Kidney (tissue), 14 donors: ENCODE measurements around the gene GAS7. TPM values are rescaled to one million over a fixed set of nuclear protein-coding genes. Genes with fewer than 3 reads are reported as not detected.

Experiments used
- DNase-seq, 5 donors: peaks; one replicate each; pipeline ENCODE4 v3.0.0-alpha.2; 2013 to 2020
- FAIRE-seq: peaks from 2 replicates; lab custom pipeline; 2012; peaks lifted over from hg19 to GRCh38; lab: Jason Lieb, UNC
- H3K27ac ChIP-seq, 2 donors: one replicate each; pipeline ENCODE4 v1.7.0; 2013; ENCODE audit warnings: low read depth in 2 of 2, low read length in 2 of 2, inconsistent platforms in 1 of 2
- H3K27me3 ChIP-seq: one replicate; pipeline ENCODE4 v1.7.1; 2013; ENCODE audit warnings: low read length, inconsistent platforms; ENCODE audit not compliant: control insufficient read depth, insufficient read depth
- H3K36me3 ChIP-seq, 3 donors: one replicate each; pipeline versions ENCODE4 v1.7.0 to v1.7.1; 2013; ENCODE audit warnings: low read length in 3 of 3, control low read depth in 1 of 3, inconsistent platforms in 1 of 3; ENCODE audit not compliant: insufficient read depth in 3 of 3, control insufficient read depth in 2 of 3
- H3K4me1 ChIP-seq, 3 donors: one replicate each; pipeline versions ENCODE4 v1.7.0 to v1.7.1; 2013; ENCODE audit warnings: low read length in 3 of 3, inconsistent platforms in 1 of 3, low read depth in 1 of 3; ENCODE audit not compliant: control insufficient read depth in 2 of 3, insufficient read depth in 2 of 3
- H3K4me3 ChIP-seq, 3 donors: one replicate each; pipeline versions ENCODE4 v1.7.0 to v1.8.1; 2013; ENCODE audit warnings: low read length in 3 of 3, control low read depth in 1 of 3, inconsistent platforms in 1 of 3
- H3K9ac ChIP-seq, 3 donors: one replicate each; pipeline versions ENCODE4 v1.7.0 to v1.7.1; 2013; ENCODE audit warnings: low read length in 3 of 3, control low read depth in 1 of 3, inconsistent platforms in 1 of 3
- H3K9me3 ChIP-seq, 3 donors: one replicate each; pipeline versions ENCODE4 v1.7.0 to v1.7.1; 2013; ENCODE audit warnings: low read length in 3 of 3, control low read depth in 1 of 3, inconsistent platforms in 1 of 3; ENCODE audit not compliant: control insufficient read depth in 2 of 3, insufficient read depth in 1 of 3
- CTCF ChIP-seq: IDR thresholded peaks from 3 replicates; pipeline ENCODE4 v1.5.1; 2012; ENCODE audit warnings: mild to moderate bottlenecking, moderate library complexity, borderline replicate concordance; ENCODE audit not compliant: insufficient read depth; ENCODE audit errors: extremely low read depth
- intact Hi-C: fragments of 100-400 bp; cut with DNase I; formaldehyde crosslinking; loops from one replicate; pipeline ENCODE4 v1.11.1; 2022
- polyA plus RNA-seq: library from polyadenylated mRNA; stranded (reverse); fragments of 350-450 nt; fragmentation: Illumina TruSeq; extraction: RNeasy Lipid Tissue Mini Kit (QIAGEN cat#74804); gene quantifications from one replicate; pipeline ENCODE4 v1.2.3, GENCODE V29; 2014; ENCODE audit warnings: low read depth, low replicate concordance; ENCODE audit not compliant: insufficient read depth
- total RNA-seq: library from RNA; stranded (reverse); fragmentation: NEBNext Ultra II Directional; extraction: Animal tissue kit (Norgen Biotek cat#: 25700); gene quantifications from one replicate; pipeline ENCODE4 v1.2.1, GENCODE V29; 2021
- donor health status: control.
- donor health status: control.
- donor health status: control.
- donor health status: control.
- donor health status: control.
- donor health status: DM: yes; HTN: yes; CAD: no.
- donor health status: Normal renal cell carcinoma (clear cell type).

Gene GAS7
- total and polyA plus RNA-seq, 2 donors from 2014 or later: 1.1 to 20.5 TPM

GRCh38 chr17:10105513-10106001, 92.8 kb downstream of the GAS7 start:
- peaks cover 0 to 4% (median 0%) of the 10 kb centered on the region in 3 donors for H3K4me1 ChIP-seq
- H3K9me3 ChIP-seq: no peaks in the 10 kb centered on the region
- no peak overlapping the region for H3K27ac ChIP-seq
- no peaks in the 10 kb centered on the region for H3K36me3 ChIP-seq
- intact Hi-C loops: no loop called here
- no peak for FAIRE-seq
- H3K4me3 ChIP-seq: no peak overlapping the region
- no peaks in the 10 kb centered on the region for H3K27me3 ChIP-seq
- DNase-seq: peak; percentile 63 to 96 (median 84)
- no peak for TF ChIP-seq CTCF
- H3K9ac ChIP-seq: no peak overlapping the region

- Histone ChIP-seq H3K9ac (no peak overlapping the region), H3K9me3 (no peaks in the 10 kb centered on the region), H3K4me1 (peaks cover 0 to 4% (median 0%) of the 10 kb centered on the region in 3 donors), H3K36me3 (no peaks in the 10 kb centered on the region), H3K4me3 (no peak overlapping the region), H3K27ac (no peak overlapping the region), H3K27me3 (no peaks in the 10 kb centered on the region)
- TF ChIP-seq CTCF: no peak
- peak in 1 of 5 donors; percentile 4 for DNase-seq
- no peak for FAIRE-seq
- intact Hi-C loops: no loop called here
Observed at GRCh38 chr17:10103712-10104111, 94.7 kb downstream of the GAS7 start.

GRCh38 chr17:10102817-10103216, 95.6 kb downstream of the GAS7 start:
- peak in 1 of 5 donors; percentile 2 for DNase-seq
- no peaks in the 10 kb centered on the region for H3K27me3 ChIP-seq
- no peaks in the 10 kb centered on the region for H3K36me3 ChIP-seq
- H3K9me3 ChIP-seq: no peaks in the 10 kb centered on the region
- H3K4me1 ChIP-seq: peaks cover 0 to 4% (median 0%) of the 10 kb centered on the region in 3 donors
- no peak for FAIRE-seq
- TF ChIP-seq CTCF: no peak
- no peak overlapping the region for H3K9ac ChIP-seq
- H3K4me3 ChIP-seq: no peak overlapping the region
- intact Hi-C loops: no loop called here
- no peak overlapping the region for H3K27ac ChIP-seq
